ENCODE results near the gene UNCX. TPM values are rescaled to one million over a fixed set of nuclear protein-coding genes. Genes with fewer than 3 reads are reported as not detected.

UNCX gene
- total and polyA plus RNA-seq, 2 experiments from 2014 or later = not detected

DNA sequence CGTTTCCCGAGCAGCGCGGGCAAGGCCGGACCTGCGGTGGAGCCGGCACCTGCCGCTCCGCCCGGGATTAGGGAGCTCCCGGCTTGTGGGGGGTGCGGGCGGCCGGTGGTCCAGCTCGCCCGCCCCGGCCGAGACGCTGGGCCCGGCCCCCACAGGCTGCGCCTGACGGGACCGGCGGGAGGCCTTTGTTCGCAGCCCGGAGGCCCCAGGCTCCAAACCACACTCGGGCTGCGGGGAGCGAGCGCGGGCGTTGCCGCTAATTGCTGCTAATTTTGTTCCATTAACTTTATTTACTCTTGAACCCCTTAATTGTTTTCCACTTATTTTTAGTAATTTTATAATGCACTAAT lies 9.6 kb downstream of the UNCX start:
- H3K4me1 ChIP-seq (ENCODE audit: insufficient read depth) = peaks cover 63% of the 10 kb centered on the region
- H3K27ac ChIP-seq (ENCODE audit: low read depth) = no peak overlapping the region
- no peaks in the 10 kb centered on the region; the same call in 1 of the 3 replicates for H3K9me3 Mint-ChIP-seq
- peak overlapping the region; percentile 47; the same call in 1 of the 2 replicates for H3K4me3 ChIP-seq
- H3K4me3 Mint-ChIP-seq = no peak overlapping the region
- no peak overlapping the region for H2AFZ ChIP-seq
- TF ChIP-seq STAT1 (IDR thresholded peaks at IDR 0.05; ENCODE audit: unreplicated experiment) (no peak), EZH2 (IDR thresholded peaks at IDR 0.05; ENCODE audit: low read depth, unreplicated experiment) (no peak), EZH2phosphoT487 (IDR thresholded peaks at IDR 0.05; ENCODE audit: unreplicated experiment) (no peak), ZNF114 (CRISPR knock-in tag; IDR thresholded peaks at IDR 0.05) (no peak), CREB1 (CRISPR knock-in tag; IDR thresholded peaks at IDR 0.05; ENCODE audit: low read depth) (no peak)
- TF ChIP-seq, protein P1, sequence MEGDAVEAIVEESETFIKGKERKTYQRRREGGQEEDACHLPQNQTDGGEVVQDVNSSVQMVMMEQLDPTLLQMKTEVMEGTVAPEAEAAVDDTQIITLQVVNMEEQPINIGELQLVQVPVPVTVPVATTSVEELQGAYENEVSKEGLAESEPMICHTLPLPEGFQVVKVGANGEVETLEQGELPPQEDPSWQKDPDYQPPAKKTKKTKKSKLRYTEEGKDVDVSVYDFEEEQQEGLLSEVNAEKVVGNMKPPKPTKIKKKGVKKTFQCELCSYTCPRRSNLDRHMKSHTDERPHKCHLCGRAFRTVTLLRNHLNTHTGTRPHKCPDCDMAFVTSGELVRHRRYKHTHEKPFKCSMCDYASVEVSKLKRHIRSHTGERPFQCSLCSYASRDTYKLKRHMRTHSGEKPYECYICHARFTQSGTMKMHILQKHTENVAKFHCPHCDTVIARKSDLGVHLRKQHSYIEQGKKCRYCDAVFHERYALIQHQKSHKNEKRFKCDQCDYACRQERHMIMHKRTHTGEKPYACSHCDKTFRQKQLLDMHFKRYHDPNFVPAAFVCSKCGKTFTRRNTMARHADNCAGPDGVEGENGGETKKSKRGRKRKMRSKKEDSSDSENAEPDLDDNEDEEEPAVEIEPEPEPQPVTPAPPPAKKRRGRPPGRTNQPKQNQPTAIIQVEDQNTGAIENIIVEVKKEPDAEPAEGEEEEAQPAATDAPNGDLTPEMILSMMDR (conservative IDR thresholded peaks at IDR 0.05; ENCODE audit: low read depth in 2 of 2) = no peak
- H3K36me3 Mint-ChIP-seq (ENCODE audit: low read depth) = no peaks in the 10 kb centered on the region
- H3K79me2 ChIP-seq (replicated peaks; ENCODE audit: insufficient read depth) = no peaks in the 10 kb centered on the region
- H4K20me1 ChIP-seq (replicated peaks; ENCODE audit: insufficient read depth) = peaks cover 30% of the 10 kb centered on the region; the same call in 1 of the 2 replicates
- H3K36me3 ChIP-seq (ENCODE audit: insufficient read depth) = no peaks in the 10 kb centered on the region
- peak; percentile 24 for ATAC-seq
- no peak overlapping the region for H3K27ac Mint-ChIP-seq
- no peaks in the 10 kb centered on the region for H3K9me2 ChIP-seq (ENCODE audit: insufficient read depth)
- DNase-seq (ENCODE audit: low spot score) = peak; percentile 41
- peak overlapping the region; percentile 72 for H3K4me2 ChIP-seq
- peaks cover 38% of the 10 kb centered on the region for H3K4me1 Mint-ChIP-seq
- peaks cover 100% of the 10 kb centered on the region for H3K27me3 ChIP-seq (ENCODE audit: insufficient read depth)
- H3K27me3 Mint-ChIP-seq (ENCODE audit: insufficient read depth, low read depth, poor library complexity) = peaks cover 93% of the 10 kb centered on the region
- H3F3A ChIP-seq (replicated peaks; ENCODE audit: low read depth) = peaks cover 27% of the 10 kb centered on the region

DNA sequence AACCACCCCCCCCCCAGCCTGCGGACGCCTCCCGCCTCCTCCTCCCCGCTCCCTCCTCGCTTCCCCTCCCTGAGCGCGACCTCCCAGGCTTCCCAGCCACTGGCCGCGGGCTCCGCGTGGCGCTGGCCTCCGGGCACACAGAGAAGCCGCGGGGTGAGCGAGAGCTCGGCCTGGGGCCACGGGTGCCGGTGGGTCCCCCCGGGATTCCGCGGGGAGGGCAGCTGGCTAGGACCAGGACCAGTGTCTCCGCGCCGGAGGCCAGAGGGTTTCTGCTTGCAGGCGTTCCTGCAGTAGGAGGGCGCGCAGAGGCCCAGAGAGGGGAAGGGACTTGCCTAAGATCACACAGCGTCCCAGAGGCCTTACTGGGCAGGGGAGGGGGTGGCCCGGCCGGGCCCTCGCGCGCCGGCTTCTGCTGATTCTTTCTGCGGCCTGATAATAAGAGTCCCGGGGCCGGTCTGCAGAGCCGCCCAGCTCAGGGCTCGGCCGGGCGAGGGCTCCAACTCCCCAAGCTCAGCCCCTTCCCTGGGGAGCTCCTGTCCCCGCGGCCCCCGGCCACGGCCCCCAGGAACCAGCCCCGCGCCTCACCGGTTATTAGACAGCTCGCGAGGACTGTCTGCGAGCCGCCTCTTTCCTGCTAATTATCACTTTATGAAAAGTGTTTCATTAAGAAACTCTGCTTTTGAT lies 10.1 kb downstream of the UNCX start:
- Histone ChIP-seq H3K4me2 (peak overlapping the region; percentile 72), H3K36me3 (ENCODE audit: insufficient read depth) (no peaks in the 10 kb centered on the region), H3K27ac (ENCODE audit: low read depth) (no peak overlapping the region), H3K27me3 (ENCODE audit: insufficient read depth) (peaks cover 100% of the 10 kb centered on the region), H3K4me3 (peak overlapping the region; percentile 47; the same call in 1 of the 2 replicates), H3F3A (replicated peaks; ENCODE audit: low read depth) (peaks cover 27% of the 10 kb centered on the region), H2AFZ (no peak overlapping the region), H4K20me1 (replicated peaks; ENCODE audit: insufficient read depth) (peaks cover 30% of the 10 kb centered on the region; the same call in 1 of the 2 replicates), H3K9me2 (ENCODE audit: insufficient read depth) (no peaks in the 10 kb centered on the region), H3K4me1 (ENCODE audit: insufficient read depth) (peaks cover 63% of the 10 kb centered on the region), H3K79me2 (replicated peaks; ENCODE audit: insufficient read depth) (no peaks in the 10 kb centered on the region)
- peaks cover 90% of the 10 kb centered on the region for H3K27me3 Mint-ChIP-seq (ENCODE audit: insufficient read depth, low read depth, poor library complexity)
- H3K4me3 Mint-ChIP-seq = no peak overlapping the region; the same call in 2 of the 3 replicates
- DNase-seq (ENCODE audit: low spot score) (peak; percentile 63), ATAC-seq (peak; percentile 3)
- H3K27ac Mint-ChIP-seq = no peak overlapping the region
- H3K9me3 Mint-ChIP-seq = no peaks in the 10 kb centered on the region; the same call in 2 of the 3 replicates
- H3K36me3 Mint-ChIP-seq (ENCODE audit: low read depth) = no peaks in the 10 kb centered on the region
- peaks cover 35% of the 10 kb centered on the region for H3K4me1 Mint-ChIP-seq
- TF ChIP-seq EZH2 (IDR thresholded peaks at IDR 0.05; ENCODE audit: low read depth, unreplicated experiment) (peak; percentile 30), POLR2AphosphoS5 (IDR thresholded peaks at IDR 0.05; ENCODE audit: low read depth) (no peak), EZH2phosphoT487 (IDR thresholded peaks at IDR 0.05; ENCODE audit: unreplicated experiment) (peak; percentile 76)
